HG03066 (cell line): ENCODE measurements around the gene MAGEA9B.
"Not testable (repeated sequence)": the region's sequence is repeated elsewhere in the genome, so short reads cannot be mapped to it uniquely, and the experiment has no call there.

Experiments used
- ATAC-seq: cut with Tn5 transposase; IDR thresholded peaks from one replicate; pipeline ENCODE4 v1.9.1; 2021; ENCODE audit warnings: low read depth; ENCODE audit not compliant: unreplicated experiment

Gene MAGEA9B

DNA sequence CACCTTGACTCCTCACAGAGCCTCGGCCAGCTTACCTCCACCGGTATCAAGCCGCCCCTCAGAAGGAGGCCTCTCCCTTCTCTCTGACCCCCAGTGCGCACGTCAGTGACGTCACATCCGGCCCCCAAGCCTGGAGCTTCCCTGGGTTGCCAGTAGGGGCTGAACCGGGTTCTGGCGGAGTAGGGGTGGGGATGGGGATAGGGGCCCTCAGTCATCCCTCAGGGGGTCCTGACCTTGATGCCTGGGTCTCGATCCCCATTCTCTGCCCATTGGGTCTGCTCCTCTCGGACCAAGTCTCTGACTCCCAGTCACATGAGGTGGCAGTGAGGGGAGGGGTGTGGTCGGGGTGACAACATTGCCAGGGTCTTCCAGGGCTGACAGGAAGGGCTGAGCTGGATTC, at the start of gene MAGEA9B:
TSS of gene MAGEA9B (minus strand) at position 101 of the 400 bp plus-strand sequence. CDS start 4,280 bp downstream, outside the sequence.
- ATAC-seq = not testable (repeated sequence)

- no peak for ATAC-seq
Observed at GRCh38 chrX:149633511-149633910, 46.3 kb upstream of the MAGEA9B start.

- ATAC-seq = peak; percentile 83
Observed at GRCh38 chrX:149631234-149632165, 44.2 kb upstream of the MAGEA9B start, which contains the start of gene TMEM185A. TMEM185A (minus strand) TSS chrX:149631792; CDS start chrX:149631580, 212 bp downstream.

DNA sequence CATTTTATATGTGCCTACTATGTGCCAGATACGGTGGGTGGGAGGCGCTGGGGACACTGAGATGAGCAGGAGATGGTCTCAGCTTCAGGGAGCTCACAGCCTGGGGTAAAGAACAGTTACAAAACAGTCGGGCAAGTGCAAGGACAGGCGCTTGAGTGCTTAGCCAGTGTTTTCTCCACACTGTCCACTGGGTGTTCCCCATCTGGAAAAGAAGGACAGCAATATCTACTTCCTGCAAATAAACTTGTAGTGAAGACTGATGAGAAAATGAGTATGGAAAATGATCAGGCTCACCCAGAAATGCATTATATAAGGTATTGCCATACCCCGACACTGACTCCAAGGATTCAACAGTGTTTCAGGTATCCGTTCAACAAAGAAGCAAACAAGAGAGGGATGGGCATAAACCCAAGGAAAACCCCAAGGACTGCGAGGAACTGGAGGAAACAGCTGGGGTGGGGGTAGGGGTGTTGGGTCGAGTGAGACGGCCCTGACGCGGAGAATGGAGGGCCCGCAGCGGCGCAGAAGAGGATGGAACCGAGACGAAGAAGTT, 43.5 kb upstream of the MAGEA9B start:
- ATAC-seq = no peak

- ATAC-seq = no peak
Observed at GRCh38 chrX:149629730-149630387, 42.6 kb upstream of the MAGEA9B start.

DNA sequence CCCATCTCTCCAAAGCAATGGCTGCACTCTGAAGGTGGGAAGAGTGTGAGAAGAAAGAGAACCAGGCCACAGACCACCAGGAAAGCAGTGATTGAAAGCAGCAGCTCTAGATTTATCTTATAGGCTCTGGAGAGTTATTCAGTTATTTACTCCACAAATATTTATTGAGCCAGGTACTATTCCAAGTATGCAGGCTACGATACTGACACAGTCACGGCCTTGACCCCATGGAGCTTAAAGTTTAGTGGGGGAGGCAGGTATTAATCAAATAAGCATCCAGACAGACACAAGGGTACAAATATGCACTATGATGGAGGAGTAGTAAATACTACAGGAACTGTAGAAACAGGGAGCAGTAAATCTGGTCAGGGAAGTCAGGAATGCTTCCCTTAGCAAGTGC, 41.5 kb upstream of the MAGEA9B start:
- no peak for ATAC-seq

GRCh38 chrX:149628280-149628679, 41.0 kb upstream of the MAGEA9B start:
- ATAC-seq = no peak

DNA sequence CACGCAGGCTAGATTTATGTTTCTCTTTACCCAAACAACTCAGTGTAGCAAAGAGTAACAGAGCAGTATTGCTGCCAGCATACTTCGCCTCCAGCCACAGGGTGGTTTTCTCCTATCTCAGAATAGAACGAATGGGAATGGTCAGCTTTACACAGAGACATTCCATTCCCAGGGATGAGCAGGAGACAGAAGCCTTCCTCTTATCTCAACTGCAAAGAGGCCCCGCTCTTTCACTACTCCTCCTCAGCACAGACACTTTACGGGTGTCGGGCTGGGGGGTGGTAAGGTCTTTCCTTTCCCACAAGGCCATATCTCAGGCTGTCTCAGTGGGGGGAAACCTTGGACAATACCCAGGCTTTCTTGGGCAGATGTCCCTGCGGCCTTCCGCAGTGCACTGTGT, 39.6 kb upstream of the MAGEA9B start:
- not testable (repeated sequence) for ATAC-seq

DNA sequence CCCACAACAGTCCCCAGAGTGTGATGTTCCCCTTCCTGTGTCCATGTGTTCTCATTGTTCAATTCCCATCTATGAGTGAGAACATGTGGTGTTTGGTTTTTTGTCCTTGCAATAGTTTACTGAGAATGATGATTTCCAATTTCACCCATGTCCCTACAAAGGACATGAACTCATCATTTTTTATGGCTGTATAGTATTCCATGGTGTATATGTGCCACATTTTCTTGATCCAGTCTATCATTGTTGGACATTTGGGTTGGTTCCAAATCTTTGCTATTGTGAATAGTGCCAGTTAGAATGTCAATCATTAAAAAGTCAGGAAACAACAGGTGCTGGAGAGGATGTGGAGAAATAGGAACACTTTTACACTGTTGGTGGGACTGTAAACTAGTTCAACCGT, 32.4 kb upstream of the MAGEA9B start:
- not testable (repeated sequence) for ATAC-seq

DNA sequence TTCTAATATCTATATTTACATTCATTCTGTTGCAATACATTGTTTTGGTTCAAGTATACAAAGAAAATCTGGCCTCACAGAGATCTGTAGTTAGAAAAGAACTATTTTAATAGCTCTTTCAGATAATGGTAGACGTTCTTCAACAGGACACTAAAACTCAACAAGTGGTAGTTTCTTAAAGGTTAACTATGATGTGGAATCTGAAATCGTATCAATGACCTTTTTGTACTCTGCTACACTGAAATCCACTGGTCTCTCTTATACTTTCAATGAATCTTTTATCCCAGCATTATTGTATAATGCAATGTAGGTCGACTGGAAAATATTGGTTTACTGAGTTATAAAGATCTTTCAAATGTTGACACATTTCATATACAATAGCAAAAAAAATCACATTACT, 31.6 kb upstream of the MAGEA9B start:
- no peak for ATAC-seq

DNA sequence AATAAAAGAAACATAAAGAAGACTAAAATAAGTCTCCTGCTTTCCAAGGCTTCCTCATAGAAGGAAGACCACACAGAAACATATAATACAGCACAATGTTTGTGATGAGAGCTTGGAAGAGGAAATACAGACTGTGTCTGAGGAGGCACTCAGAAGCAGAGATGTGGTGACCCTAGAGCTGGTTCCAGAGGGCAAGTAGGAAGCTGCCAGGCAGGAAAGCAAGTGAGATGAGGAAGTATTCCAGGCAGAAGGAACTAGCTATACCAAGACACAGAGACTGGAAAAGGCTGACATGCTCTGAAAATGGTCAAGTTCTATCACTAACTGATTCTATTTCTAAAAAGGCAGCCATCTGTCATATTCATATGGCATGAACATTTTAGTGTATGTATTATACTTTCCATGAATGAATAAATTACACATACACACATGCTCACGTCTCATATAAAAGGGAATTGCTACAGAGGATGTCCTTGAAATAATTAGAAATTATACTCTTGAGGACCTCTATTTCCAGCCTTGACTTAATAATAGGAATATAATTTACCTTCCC, 24.4 kb upstream of the MAGEA9B start:
- ATAC-seq = no peak

DNA sequence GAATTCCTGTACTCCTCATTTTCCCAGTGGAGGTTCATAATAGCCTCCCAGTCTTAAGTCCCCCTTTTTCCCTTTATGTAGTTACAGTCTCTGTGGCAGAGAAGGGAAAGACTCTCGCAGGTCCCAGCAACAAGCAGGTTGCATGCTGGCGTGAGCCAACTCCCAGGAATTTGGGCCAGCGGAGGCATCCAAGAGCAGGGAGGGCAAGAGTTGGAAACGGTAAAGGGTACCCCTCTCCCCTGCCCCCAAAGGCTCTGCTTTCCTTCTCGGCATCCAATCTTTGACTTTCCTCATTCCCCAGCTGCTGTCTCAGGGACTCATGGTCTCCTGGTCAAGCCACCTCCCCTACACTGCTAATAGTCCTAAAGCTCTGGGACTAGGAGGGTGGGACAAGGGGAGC, 23.3 kb upstream of the MAGEA9B start:
- no peak for ATAC-seq

DNA sequence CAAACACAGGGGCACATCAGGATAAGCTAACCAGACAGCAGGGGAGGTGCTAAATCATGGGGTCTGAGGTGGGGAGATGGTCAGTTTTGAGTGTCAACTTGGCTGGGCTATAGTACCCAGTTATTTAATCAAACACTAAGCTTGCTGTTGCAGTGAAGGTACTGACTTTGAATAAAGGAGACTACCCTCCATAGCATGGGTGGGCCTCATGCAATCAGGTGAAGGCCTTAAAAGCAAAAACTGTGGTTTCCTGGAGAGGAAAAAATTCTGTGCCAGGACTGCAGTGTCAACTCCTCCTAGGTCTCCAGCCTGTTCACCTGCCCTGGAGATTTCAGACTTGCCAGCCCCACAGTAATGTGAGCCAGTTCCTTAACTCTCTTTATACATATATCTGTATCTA, 20.4 kb upstream of the MAGEA9B start:
- no peak for ATAC-seq

DNA sequence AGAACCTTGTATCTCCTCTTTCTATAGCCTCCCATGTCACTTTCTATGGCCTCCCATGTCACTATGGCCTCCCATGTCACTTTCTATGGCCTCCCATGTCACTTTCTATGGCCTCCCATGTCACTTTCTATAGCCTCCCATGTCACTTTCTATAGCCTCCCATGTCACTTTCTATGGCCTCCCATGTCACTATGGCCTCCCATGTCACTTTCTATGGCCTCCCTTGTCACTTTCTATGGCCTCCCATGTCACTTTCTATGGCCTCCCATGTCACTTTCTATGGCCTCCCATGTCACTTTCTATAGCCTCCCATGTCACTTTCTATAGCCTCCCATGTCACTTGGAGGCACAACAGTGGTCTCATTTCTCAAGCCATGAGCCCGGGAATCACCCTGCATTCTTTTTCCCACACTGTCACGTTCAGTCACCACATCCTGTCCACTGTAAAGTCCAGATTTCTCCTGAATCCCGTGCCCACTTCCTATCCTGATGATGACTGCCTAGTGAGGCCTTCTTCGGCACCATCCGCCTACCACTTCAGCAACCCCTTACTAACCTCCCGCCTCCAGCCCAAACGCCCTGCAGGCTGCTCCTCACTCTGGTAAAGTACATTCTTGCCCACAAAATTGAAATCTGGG, 18.1 kb upstream of the MAGEA9B start:
- ATAC-seq = not testable (repeated sequence)

DNA sequence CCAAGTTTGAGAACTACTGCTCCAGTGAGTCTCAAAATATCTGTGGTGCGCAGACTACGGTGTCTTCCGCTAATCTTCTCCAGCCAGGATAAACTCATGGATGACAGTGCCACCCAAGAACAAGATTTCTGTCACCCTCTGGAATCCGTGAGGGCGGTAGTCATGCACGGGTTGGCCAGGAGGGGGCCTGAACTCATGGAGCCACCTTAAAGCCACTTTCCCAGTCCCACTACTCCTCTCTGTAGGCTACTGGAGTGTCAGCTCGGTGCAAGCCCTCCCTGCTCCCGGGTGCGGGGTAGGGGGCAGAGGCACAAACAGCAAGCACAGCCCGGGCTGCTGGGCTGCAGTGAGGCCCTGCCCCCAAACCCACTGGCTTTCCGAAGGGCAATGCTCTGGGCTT, 11.3 kb upstream of the MAGEA9B start:
- not testable (repeated sequence) for ATAC-seq

GRCh38 chrX:149595943-149596342, 8.7 kb upstream of the MAGEA9B start:
- not testable (repeated sequence) for ATAC-seq

GRCh38 chrX:149595214-149595613, 8.0 kb upstream of the MAGEA9B start, which contains the start of gene HSFX2:
HSFX2 (minus strand) TSS chrX:149595314; CDS start chrX:149594700, 614 bp downstream.
- not testable (repeated sequence) for ATAC-seq

DNA sequence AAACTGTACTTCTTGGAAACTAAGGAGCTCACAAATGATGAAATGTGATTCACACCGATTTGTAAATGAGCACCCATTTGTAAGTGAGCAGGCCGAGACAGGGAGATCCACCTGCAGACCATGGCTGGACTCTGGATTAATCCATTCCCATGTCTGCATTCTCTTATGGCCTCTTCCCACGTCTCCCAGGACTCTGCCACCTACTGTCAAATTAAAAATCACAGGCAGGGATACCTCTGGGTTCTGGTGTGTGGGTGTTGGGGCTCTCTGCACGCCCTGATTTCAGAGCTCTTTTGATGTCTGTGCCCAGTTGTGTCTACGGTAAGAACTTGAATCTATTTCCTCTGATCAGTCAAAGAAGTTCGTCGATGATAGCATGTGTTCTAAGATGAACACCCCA, 3.7 kb upstream of the MAGEA9B start:
- not testable (repeated sequence) for ATAC-seq

DNA sequence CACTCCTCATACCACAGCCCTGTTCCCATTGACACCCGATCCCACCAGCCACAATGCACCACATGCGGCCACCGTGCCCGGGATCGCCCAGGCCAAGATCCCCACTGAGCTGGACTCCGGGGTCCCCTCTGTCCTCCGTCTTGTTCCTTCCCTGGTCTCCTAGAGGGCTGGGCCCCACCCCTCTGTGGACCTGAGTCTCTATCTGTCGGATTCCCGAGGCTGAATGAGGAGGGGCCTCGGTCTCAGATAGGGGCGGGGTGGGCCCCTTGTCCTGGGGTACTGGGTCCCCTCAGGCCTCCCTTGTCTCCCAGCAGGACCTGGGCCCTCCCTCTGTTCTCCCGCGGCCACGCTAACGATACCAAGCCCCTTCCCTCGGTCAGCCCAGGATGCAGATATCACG, 1.6 kb downstream of the MAGEA9B start:
- ATAC-seq = not testable (repeated sequence)

GRCh38 chrX:149573456-149573855, 13.8 kb downstream of the MAGEA9B start:
- peak; percentile 100 for ATAC-seq
